ENCODE data around the gene GABRB2.

The GABRB2 gene

DNA sequence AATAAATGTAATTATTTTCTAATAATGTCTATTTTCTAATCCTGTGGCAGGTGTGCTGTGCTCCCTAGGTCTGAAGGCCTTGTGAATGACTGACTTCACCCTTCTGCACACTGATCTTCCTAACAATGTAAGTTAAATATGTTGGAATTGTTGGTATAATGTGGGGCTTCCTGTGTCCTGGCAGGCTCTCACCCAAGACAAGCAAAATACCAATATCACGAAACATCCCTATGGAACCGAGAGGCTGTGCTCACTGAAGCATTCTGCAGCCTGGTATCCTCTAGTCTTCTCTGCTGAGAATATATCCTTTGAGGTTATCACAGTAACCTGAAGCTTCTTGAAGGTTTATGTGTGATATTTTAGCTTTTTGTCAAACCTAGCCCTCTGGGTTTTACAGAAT is 159.4 kb downstream of the GABRB2 start:
- no peak overlapping the region for H3K4me3 Mint-ChIP-seq
- peaks cover 11% of the 10 kb centered on the region for H3K4me1 Mint-ChIP-seq
- no peaks in the 10 kb centered on the region for H3K36me3 Mint-ChIP-seq (ENCODE audit: low read depth)
- H3K27me3 Mint-ChIP-seq (ENCODE audit: low read depth) = no peaks in the 10 kb centered on the region
- TF ChIP-seq, protein P1, sequence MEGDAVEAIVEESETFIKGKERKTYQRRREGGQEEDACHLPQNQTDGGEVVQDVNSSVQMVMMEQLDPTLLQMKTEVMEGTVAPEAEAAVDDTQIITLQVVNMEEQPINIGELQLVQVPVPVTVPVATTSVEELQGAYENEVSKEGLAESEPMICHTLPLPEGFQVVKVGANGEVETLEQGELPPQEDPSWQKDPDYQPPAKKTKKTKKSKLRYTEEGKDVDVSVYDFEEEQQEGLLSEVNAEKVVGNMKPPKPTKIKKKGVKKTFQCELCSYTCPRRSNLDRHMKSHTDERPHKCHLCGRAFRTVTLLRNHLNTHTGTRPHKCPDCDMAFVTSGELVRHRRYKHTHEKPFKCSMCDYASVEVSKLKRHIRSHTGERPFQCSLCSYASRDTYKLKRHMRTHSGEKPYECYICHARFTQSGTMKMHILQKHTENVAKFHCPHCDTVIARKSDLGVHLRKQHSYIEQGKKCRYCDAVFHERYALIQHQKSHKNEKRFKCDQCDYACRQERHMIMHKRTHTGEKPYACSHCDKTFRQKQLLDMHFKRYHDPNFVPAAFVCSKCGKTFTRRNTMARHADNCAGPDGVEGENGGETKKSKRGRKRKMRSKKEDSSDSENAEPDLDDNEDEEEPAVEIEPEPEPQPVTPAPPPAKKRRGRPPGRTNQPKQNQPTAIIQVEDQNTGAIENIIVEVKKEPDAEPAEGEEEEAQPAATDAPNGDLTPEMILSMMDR (IDR thresholded peaks at IDR 0.05; ENCODE audit: unreplicated experiment in 3 of 3) = no peak
- no peaks in the 10 kb centered on the region for H3K9me3 Mint-ChIP-seq
- no peak overlapping the region for H3K27ac Mint-ChIP-seq

DNA sequence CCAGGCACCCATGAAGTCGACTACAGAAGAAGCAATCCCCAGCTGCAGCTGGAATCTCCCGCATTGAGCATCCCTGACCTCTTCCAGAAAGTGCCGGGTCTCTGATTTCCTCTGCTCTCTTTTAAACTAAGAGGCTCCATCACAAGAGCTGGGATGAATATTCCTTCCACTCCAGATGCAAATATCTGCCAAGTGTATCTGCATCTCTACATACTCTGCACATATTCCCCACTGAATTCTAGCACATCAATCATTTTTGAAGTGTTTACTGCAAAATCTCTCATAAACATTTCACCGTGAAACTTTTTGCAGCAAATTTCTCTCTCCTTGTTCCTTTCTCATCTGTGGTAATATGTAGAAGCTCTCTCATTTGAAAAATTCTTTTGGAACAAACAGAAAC is 161.5 kb downstream of the GABRB2 start:
- no peaks in the 10 kb centered on the region for H3K36me3 Mint-ChIP-seq (ENCODE audit: low read depth)
- peaks cover 5% of the 10 kb centered on the region for H3K4me1 Mint-ChIP-seq
- H3K4me3 Mint-ChIP-seq = no peak overlapping the region
- H3K27ac Mint-ChIP-seq = no peak overlapping the region
- TF ChIP-seq, protein P1 (IDR thresholded peaks at IDR 0.05; ENCODE audit: unreplicated experiment in 3 of 3) = no peak
- no peaks in the 10 kb centered on the region for H3K9me3 Mint-ChIP-seq
- no peaks in the 10 kb centered on the region for H3K27me3 Mint-ChIP-seq (ENCODE audit: low read depth)

DNA sequence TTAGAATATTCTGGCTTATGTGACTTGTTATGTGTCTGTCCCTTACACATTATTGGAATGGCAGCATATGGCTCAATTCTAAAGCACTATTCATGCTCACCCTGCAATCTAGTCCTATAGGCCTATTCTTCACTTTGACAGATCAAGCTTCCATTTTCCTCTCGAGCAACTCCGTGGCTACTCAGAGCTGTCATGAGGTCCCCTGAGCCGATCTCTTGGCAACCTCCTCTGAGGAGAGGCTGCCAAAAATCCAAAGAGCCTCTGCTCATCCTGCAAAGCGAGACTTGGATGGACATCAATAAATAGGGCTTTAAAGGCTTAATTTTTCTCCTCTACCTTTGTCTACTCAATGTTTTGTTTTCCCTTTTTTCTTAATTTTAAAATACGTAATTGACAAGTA is 163.8 kb downstream of the GABRB2 start:
- H3K27me3 Mint-ChIP-seq (ENCODE audit: low read depth) = no peaks in the 10 kb centered on the region
- no peak overlapping the region for H3K27ac Mint-ChIP-seq
- no peaks in the 10 kb centered on the region for H3K9me3 Mint-ChIP-seq
- H3K4me3 Mint-ChIP-seq = no peak overlapping the region
- H3K4me1 Mint-ChIP-seq = peaks cover 5% of the 10 kb centered on the region
- TF ChIP-seq, protein P1 (IDR thresholded peaks at IDR 0.05; ENCODE audit: unreplicated experiment in 3 of 3) = no peak
- no peaks in the 10 kb centered on the region for H3K36me3 Mint-ChIP-seq (ENCODE audit: low read depth)

DNA sequence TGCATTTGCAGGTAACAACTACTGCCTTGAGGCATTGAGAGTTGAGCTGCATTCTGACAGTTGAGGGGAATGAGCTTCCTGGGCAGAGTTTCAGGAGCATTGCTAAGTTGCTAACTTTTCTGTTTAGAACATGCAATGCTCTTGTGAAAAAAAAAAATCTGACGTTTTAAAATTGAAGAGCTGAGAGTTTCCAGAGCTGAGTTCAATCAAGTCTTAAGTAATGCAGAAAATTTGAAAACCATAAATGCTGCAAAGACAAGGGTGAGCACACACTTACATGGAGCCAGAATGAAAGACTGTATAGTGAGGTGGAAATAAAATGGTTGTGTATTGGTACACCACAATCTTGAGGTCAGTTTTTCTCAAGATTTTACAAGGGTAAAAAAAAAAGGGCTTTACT is 166.0 kb downstream of the GABRB2 start:
- Mint-ChIP-seq H3K4me1 (peaks cover 5% of the 10 kb centered on the region), H3K4me3 (no peak overlapping the region), H3K27me3 (ENCODE audit: low read depth) (no peaks in the 10 kb centered on the region), H3K36me3 (ENCODE audit: low read depth) (no peaks in the 10 kb centered on the region), H3K9me3 (no peaks in the 10 kb centered on the region), H3K27ac (no peak overlapping the region)
- TF ChIP-seq, protein P1 (IDR thresholded peaks at IDR 0.05; ENCODE audit: unreplicated experiment in 3 of 3) = no peak

DNA sequence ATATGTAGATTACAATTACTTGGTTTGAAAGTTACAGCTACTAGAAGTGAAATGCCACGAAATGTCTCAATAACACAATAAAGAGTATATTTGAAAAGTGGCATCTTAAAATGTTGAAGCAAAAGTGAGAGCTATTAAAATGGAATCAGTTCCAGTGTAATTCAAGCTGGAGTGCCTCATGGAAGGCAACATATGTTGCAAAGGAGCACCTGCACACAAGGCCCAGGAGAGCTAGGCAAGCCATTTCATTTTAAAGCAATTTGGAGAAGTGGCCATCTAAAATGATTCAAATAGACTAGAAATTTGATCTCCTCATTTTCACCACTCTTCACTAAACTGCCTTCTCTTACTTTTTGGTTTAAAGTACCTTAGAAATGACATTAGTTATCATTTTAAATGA is 167.8 kb downstream of the GABRB2 start:
- Mint-ChIP-seq H3K27ac (no peak overlapping the region), H3K9me3 (no peaks in the 10 kb centered on the region), H3K27me3 (ENCODE audit: low read depth) (no peaks in the 10 kb centered on the region), H3K4me1 (no peaks in the 10 kb centered on the region), H3K36me3 (ENCODE audit: low read depth) (no peaks in the 10 kb centered on the region), H3K4me3 (no peak overlapping the region)
- TF ChIP-seq, protein P1 (IDR thresholded peaks at IDR 0.05; ENCODE audit: unreplicated experiment in 3 of 3) = no peak

DNA sequence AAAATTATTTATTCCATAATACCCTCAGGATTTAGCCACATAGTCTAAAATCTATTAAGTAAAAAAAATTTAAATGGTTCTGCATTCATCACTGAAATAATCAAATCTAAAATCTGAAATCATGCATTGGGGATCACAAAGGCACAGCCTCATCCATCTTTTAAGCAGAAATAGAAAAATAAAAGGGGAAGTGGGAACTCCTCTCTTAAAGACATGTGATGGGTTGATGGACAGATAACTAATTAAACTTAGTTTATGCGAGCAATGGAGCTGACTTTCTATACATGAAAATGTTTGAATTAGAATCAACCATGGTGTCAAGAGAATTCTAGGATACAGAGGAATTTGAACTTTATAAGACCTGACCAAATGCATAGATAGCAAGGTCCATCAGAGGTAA is 170.5 kb downstream of the GABRB2 start:
- TF ChIP-seq, protein P1 (IDR thresholded peaks at IDR 0.05; ENCODE audit: unreplicated experiment in 3 of 3) = no peak
- Mint-ChIP-seq H3K4me1 (no peaks in the 10 kb centered on the region), H3K9me3 (no peaks in the 10 kb centered on the region), H3K27ac (no peak overlapping the region), H3K36me3 (ENCODE audit: low read depth) (no peaks in the 10 kb centered on the region), H3K4me3 (no peak overlapping the region), H3K27me3 (ENCODE audit: low read depth) (no peaks in the 10 kb centered on the region)
